Ascending aorta (tissue), 2 donors: ENCODE measurements around the gene RSRC1. TPM values are rescaled to one million over a fixed set of nuclear protein-coding genes. Genes with fewer than 3 reads are reported as not detected.
"Not testable (repeated sequence)": the region's sequence is repeated elsewhere in the genome, so short reads cannot be mapped to it uniquely, and the experiment has no call there.

Experiments
- DNase-seq, 2 donors: peaks; one replicate each; pipeline ENCODE4 v3.0.0-alpha.2; 2019; ENCODE audit warnings: low spot score in 2 of 2
- H3K27ac ChIP-seq, 2 donors: fragments of 200-600 bp; sonication (generic); one replicate each; pipeline ENCODE4 v1.5.1; 2016 to 2017; ENCODE audit warnings: mild to moderate bottlenecking in 1 of 2
- H3K27me3 ChIP-seq: fragments of 200-600 bp; sonication (generic); one replicate; pipeline ENCODE4 v1.5.1; 2017
- H3K36me3 ChIP-seq, 2 donors: fragments of 200-600 bp; sonication (generic); one replicate each; pipeline ENCODE4 v1.5.1; 2016
- H3K4me1 ChIP-seq, 2 donors: fragments of 200-600 bp; sonication (generic); one replicate each; pipeline ENCODE4 v1.5.1; 2016 to 2017; ENCODE audit warnings: mild to moderate bottlenecking in 1 of 2
- H3K4me3 ChIP-seq, 2 donors: fragments of 200-600 bp; sonication (generic); one replicate each; pipeline ENCODE4 v1.5.1; 2016 to 2017; ENCODE audit warnings: mild to moderate bottlenecking in 1 of 2
- H3K9me3 ChIP-seq, 2 donors: fragments of 200-600 bp; sonication (generic); one replicate each; pipeline ENCODE4 v1.5.1; 2016
- CTCF ChIP-seq, 3 experiments: fragments of 200-600 bp in 2 of 3; fragments of 450-650 bp in 1 of 3; sonication (generic) in 2 of 3; IDR thresholded peaks; one replicate each; pipeline ENCODE4 v1.5.1; 2016 to 2019; ENCODE audit warnings: antibody characterized with exemption in 3 of 3, mild to moderate bottlenecking in 1 of 3, moderate library complexity in 1 of 3
- intact Hi-C: fragments of 100-400 bp; cut with DNase I; formaldehyde crosslinking; loops from one replicate; pipeline ENCODE4 v1.15.1; 2023
- total RNA-seq: library from RNA; depleted of rRNA; stranded (reverse); fragments of >200 nt; gene quantifications from one replicate; pipeline ENCODE4 v1.1.0, GENCODE V29; 2016

RSRC1 gene
- total RNA-seq, 1 donor from 2014 or later: 28.0 TPM

- TF ChIP-seq CTCF (IDR thresholded peaks at IDR 0.05): no peak
- Histone ChIP-seq H3K36me3 (no peaks in the 10 kb centered on the region), H3K4me1 (peaks cover under 1 to 13% of the 10 kb centered on the region in 2 donors), H3K9me3 (no peaks in the 10 kb centered on the region), H3K27ac (no peak overlapping the region), H3K4me3 (peak overlapping the region; percentile 80 to 99), H3K27me3 (no peaks in the 10 kb centered on the region)
- no peak for DNase-seq
- intact Hi-C loops: loop anchor here (2.0 to 5.0 kb wide), 3 partner anchors 16 to 532 kb away; partner anchors contain the start of gene GFM1
Observed at GRCh38 chr3:158110658-158111018, 749 bp downstream of the RSRC1 start.

- Histone ChIP-seq H3K36me3 (no peaks in the 10 kb centered on the region), H3K4me1 (peaks cover 0 to 8% of the 10 kb centered on the region in 2 donors), H3K9me3 (no peaks in the 10 kb centered on the region), H3K27me3 (no peaks in the 10 kb centered on the region), H3K4me3 (no peak overlapping the region), H3K27ac (no peak overlapping the region)
- no peak for TF ChIP-seq CTCF (IDR thresholded peaks at IDR 0.05)
- no peak for DNase-seq
- intact Hi-C loops: loop anchor here (2.0 to 5.0 kb wide), 3 partner anchors 17 to 530 kb away; partner anchors contain the start of gene GFM1
Observed at GRCh38 chr3:158111861-158112260, 2.0 kb downstream of the RSRC1 start.

GRCh38 chr3:158113595-158113994 is 3.7 kb downstream of the RSRC1 start:
- DNase-seq, H3K9me3 ChIP-seq, H3K4me3 ChIP-seq, H3K4me1 ChIP-seq, H3K36me3 ChIP-seq, H3K27ac ChIP-seq, H3K27me3 ChIP-seq: not testable (repeated sequence)
- intact Hi-C loops: loop anchor here (5.0 kb wide), 2 partner anchors 496 to 529 kb away; partner anchors contain the start of gene GFM1

GRCh38 chr3:158120330-158120729 is 10.4 kb downstream of the RSRC1 start:
- Histone ChIP-seq H3K27ac (no peak overlapping the region), H3K4me1 (no peaks in the 10 kb centered on the region), H3K27me3 (no peaks in the 10 kb centered on the region), H3K9me3 (peaks cover 0 to 5% of the 10 kb centered on the region in 2 donors), H3K36me3 (peaks cover 14 to 31% of the 10 kb centered on the region in 2 donors), H3K4me3 (no peak overlapping the region)
- intact Hi-C loops: no loop called here
- TF ChIP-seq CTCF (IDR thresholded peaks at IDR 0.05): no peak
- no peak for DNase-seq

GRCh38 chr3:158121295-158121694 is 11.4 kb downstream of the RSRC1 start:
- no peaks in the 10 kb centered on the region for H3K27me3 ChIP-seq
- intact Hi-C loops: no loop called here
- no peak overlapping the region for H3K4me3 ChIP-seq
- H3K27ac ChIP-seq: no peak overlapping the region
- no peak for DNase-seq
- no peaks in the 10 kb centered on the region for H3K4me1 ChIP-seq
- peaks cover 0 to 14% of the 10 kb centered on the region in 2 donors for H3K9me3 ChIP-seq
- peaks cover 24 to 41% of the 10 kb centered on the region in 2 donors for H3K36me3 ChIP-seq
- TF ChIP-seq CTCF (IDR thresholded peaks at IDR 0.05): no peak

- Histone ChIP-seq H3K36me3 (peaks cover 36 to 55% of the 10 kb centered on the region in 2 donors), H3K9me3 (peaks cover 5 to 28% of the 10 kb centered on the region in 2 donors)
- H3K4me3 ChIP-seq, H3K27me3 ChIP-seq, H3K27ac ChIP-seq, DNase-seq, H3K4me1 ChIP-seq, intact Hi-C loops: not testable (repeated sequence)
Observed at GRCh38 chr3:158122721-158123120, 12.8 kb downstream of the RSRC1 start.
